OCI-LY3 (cell line): Measurements from ENCODE around the gene SKIDA1.

Source experiments
- EZH2phosphoT487 ChIP-seq: fragments of 200-600 bp; shearing (Covaris generic); IDR thresholded peaks from 2 replicates; pipeline ENCODE4 v1.6.1; 2018; ENCODE audit warnings: antibody characterized with exemption, mixed run types, low read depth
- TF ChIP-seq, protein P1 (sequence below): fragments of 200-600, 300-600 bp; sonication (generic); IDR thresholded peaks from 2 replicates; pipeline ENCODE4 v1.5.1; 2014; ENCODE audit warnings: antibody characterized with exemption, low read length, low read depth

DNA sequence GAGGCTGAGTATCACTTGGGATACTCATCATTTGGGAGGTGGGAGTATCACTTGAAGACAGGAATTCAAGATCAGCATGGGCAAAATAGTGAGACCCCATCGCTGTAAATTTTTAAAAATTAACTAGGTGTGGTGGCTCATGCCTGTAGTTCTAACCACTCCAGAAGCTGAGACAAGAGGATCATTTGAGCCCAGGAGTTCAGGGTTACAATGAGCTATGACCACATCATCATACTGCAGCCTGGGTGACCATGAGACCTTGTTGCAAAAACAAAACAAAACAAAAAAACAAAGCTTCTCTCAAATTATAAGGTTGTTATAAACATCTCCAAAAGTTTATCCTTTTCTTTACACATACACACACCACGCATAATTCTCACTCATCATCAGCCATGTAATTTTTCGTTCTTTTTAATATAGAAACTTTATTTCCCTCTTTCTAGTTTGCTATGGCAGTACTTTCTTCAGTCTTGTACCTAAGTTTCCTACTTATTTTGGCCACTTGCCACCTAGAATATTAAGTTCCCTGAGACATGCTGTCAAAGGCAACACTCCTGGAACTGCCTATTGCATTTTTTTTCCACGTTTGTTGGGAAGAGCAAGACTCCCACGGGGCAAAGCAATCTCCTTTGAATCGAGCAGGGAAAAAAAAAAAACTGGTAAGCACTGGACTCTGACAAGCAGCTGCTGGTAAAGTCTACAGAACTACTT, 37.1 kb downstream of the SKIDA1 start:
- TF ChIP-seq, protein P1, sequence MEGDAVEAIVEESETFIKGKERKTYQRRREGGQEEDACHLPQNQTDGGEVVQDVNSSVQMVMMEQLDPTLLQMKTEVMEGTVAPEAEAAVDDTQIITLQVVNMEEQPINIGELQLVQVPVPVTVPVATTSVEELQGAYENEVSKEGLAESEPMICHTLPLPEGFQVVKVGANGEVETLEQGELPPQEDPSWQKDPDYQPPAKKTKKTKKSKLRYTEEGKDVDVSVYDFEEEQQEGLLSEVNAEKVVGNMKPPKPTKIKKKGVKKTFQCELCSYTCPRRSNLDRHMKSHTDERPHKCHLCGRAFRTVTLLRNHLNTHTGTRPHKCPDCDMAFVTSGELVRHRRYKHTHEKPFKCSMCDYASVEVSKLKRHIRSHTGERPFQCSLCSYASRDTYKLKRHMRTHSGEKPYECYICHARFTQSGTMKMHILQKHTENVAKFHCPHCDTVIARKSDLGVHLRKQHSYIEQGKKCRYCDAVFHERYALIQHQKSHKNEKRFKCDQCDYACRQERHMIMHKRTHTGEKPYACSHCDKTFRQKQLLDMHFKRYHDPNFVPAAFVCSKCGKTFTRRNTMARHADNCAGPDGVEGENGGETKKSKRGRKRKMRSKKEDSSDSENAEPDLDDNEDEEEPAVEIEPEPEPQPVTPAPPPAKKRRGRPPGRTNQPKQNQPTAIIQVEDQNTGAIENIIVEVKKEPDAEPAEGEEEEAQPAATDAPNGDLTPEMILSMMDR, result no peak
- no peak for TF ChIP-seq EZH2phosphoT487
